DMS53 (cell line): ENCODE measurements around the gene MRPL38.
A peak's percentile ranks its signal among the peaks of the same experiment; 100 is the strongest.
"Not testable (repeated sequence)": the region's sequence is repeated elsewhere in the genome, so short reads cannot be mapped to it uniquely, and the experiment has no call there.

ENCODE experiments used
- DNase-seq: peaks from one replicate; lab custom pipeline; 2025; lab: John Stamatoyannopoulos, UW

MRPL38 gene

GRCh38 chr17:75876190-75876937, 28.3 kb downstream of the MRPL38 start:
- peak; percentile 96 for DNase-seq

GRCh38 chr17:75875940-75876189, 28.8 kb downstream of the MRPL38 start:
- DNase-seq, result no peak

GRCh38 chr17:75875182-75875939, 29.3 kb downstream of the MRPL38 start:
- no peak for DNase-seq

- DNase-seq, result no peak
These were observed 30.1 kb downstream of the MRPL38 start for GRCh38 chr17:75874323-75875181.

GRCh38 chr17:75873587-75874322, 30.9 kb downstream of the MRPL38 start:
- no peak for DNase-seq

GRCh38 chr17:75872434-75873351, 32.0 kb downstream of the MRPL38 start:
- DNase-seq, result peak; percentile 95

GRCh38 chr17:75870228-75870627, 34.5 kb downstream of the MRPL38 start:
- not testable (repeated sequence) for DNase-seq

- DNase-seq, result no peak
These were observed 35.2 kb downstream of the MRPL38 start for GRCh38 chr17:75869282-75870141.

- DNase-seq, result not testable (repeated sequence)
These were observed 35.9 kb downstream of the MRPL38 start for GRCh38 chr17:75868730-75869281.

- not testable (repeated sequence) for DNase-seq
These were observed 39.1 kb downstream of the MRPL38 start for GRCh38 chr17:75865404-75866188.

- DNase-seq, result not testable (repeated sequence)
These were observed 39.8 kb downstream of the MRPL38 start for GRCh38 chr17:75864887-75865286.

- peak; percentile 30 for DNase-seq
These were observed 40.2 kb downstream of the MRPL38 start for GRCh38 chr17:75864448-75864871.

GRCh38 chr17:75861927-75862317, 42.8 kb downstream of the MRPL38 start:
- no peak for DNase-seq

GRCh38 chr17:75859358-75859757, 45.3 kb downstream of the MRPL38 start:
- not testable (repeated sequence) for DNase-seq

GRCh38 chr17:75856062-75856756, 48.5 kb downstream of the MRPL38 start:
- peak; percentile 73 for DNase-seq

- peak; percentile 99 for DNase-seq
These were observed 49.2 kb downstream of the MRPL38 start, which contains the start of gene WBP2 for GRCh38 chr17:75855310-75856061. Gene WBP2 (minus strand): TSS chr17:75855335. CDS start chr17:75855297, 38 bp downstream.

GRCh38 chr17:75854881-75855309, 49.8 kb downstream of the MRPL38 start:
- no peak for DNase-seq
